Cerebellar cortex (tissue), 1 donor: ENCODE data around the gene SCFD2.
"Not testable (repeated sequence)": the region's sequence is repeated elsewhere in the genome, so short reads cannot be mapped to it uniquely, and the experiment has no call there.

ENCODE experiments used
- DNase-seq: peaks from one replicate; pipeline ENCODE4 v3.0.0-alpha.2; 2015; ENCODE audit warnings: low spot score

SCFD2 gene

GRCh38 chr4:53189011-53189410 is 176.8 kb downstream of the SCFD2 start:
- DNase-seq: no peak

- DNase-seq: no peak
Measured at GRCh38 chr4:53186714-53187358, 179.0 kb downstream of the SCFD2 start.

GRCh38 chr4:53185869-53186585 is 179.8 kb downstream of the SCFD2 start:
- DNase-seq: no peak

GRCh38 chr4:53183754-53184153 is 182.1 kb downstream of the SCFD2 start:
- no peak for DNase-seq

DNA sequence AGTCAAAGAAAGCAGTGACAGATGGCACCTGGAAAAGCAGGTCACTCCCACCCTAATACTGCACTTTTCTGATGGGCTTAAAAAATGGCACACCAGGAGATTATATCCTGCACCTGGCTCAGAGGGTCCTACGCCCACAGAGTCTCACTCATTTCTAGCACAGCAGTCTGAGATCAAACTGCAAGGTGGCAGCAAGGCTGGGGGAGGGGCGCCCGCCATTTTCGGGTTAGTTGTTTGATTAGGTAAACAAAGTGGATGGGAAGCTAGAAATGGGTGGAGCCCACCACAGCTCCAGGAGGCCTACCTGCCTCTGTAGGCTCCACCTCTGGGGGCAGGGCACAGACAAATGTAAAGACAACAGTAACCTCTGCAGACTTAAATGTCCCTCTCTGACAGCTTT is 188.1 kb downstream of the SCFD2 start:
- DNase-seq: not testable (repeated sequence)

DNA sequence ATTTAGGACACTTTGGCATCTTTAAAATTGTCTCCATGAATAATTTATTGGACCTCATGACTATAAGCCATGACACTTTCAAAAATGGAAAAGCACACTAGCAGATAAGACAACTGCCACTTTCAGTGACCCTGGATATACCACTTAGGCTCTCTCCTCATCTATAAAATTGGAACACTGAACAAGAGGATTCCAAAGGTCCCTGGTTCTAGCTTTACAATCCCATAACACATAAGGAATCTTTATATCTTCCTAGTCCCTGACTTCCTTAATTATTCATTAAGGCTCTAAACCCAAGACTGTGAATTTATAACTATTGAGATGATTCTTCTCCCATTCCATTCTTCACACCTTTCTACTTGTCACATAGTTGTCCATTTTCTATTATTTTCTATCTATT is 190.2 kb downstream of the SCFD2 start:
- no peak for DNase-seq

- DNase-seq: no peak
Measured at GRCh38 chr4:53174823-53175222, 191.0 kb downstream of the SCFD2 start.

GRCh38 chr4:53173576-53173975 is 192.3 kb downstream of the SCFD2 start:
- no peak for DNase-seq

DNA sequence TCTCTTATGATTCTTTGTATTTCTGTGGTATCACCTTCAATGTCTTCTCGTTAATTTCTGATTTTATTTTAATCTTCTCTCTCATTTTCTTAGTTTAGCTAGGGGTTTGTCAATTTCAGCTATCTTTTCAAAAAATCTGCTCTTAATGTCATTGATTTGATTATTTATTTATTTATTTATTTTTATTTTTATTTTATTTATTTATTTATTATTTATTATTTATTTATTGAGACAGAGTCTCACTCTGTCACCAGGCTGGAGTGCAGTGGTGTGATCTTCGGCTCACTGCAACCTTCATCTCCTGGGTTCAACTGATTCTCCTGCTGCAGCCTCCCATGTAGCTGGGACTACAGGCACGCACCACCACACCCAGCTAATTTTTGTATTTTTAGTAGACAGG is 194.1 kb downstream of the SCFD2 start:
- DNase-seq: no peak

- no peak for DNase-seq
Measured at GRCh38 chr4:53169695-53170617, 195.9 kb downstream of the SCFD2 start.

- no peak for DNase-seq
Measured at GRCh38 chr4:53168228-53168627, 197.6 kb downstream of the SCFD2 start.

DNA sequence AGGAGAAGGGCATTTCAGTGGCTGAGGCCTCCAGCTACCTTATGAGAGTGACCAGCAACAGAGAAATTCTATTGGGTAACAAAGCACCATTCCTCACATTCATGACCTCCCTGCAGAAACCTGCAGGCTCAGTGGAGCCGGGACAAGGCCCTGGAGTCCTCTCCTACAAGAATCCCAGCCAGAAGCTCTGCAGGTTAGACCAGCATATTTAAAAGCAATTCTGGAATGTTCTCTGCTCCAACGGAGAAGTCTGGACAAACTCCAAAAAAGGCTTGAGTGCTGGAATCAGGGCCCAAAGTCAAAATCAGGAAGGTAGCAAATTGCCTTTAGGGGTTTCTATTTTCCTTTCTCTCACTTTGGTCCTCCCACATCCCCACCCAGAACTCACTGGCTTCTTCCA is 202.9 kb downstream of the SCFD2 start:
- DNase-seq: no peak

DNA sequence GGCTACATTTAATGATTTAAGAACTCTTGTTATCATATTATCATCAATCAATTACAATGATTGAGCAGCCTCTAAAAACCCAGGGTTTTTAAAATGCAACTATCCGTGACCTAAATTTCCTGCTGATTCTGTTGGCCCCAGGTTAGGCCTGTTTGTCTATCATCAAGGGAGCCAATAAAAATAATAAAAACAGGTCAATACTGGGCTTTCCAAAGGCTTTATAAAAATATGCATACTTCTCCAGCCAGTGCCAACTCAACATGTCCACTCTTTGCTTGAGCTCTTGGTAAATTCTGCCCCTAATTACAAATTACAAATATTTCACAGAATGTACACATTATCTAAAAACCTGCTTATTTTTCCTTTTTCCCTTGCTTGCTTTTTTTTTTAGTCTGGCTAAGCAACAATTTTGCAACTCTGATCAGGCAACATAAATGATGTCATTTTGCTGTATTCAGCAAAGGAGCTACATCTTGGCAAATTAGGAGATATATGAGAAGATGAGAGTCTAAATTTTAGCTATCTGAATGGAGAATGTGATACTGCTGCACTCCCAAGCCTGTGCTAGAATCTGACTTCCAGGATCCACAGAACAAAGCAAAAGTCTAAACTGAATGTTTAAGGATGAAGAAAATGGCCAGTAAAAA is 204.0 kb downstream of the SCFD2 start:
- no peak for DNase-seq

GRCh38 chr4:53161051-53161786 is 204.6 kb downstream of the SCFD2 start:
- no peak for DNase-seq

GRCh38 chr4:53156896-53157295 is 209.0 kb downstream of the SCFD2 start:
- no peak for DNase-seq

GRCh38 chr4:53152467-53152866 is 213.4 kb downstream of the SCFD2 start:
- DNase-seq: no peak

GRCh38 chr4:53151489-53151788 is 214.4 kb downstream of the SCFD2 start:
- no peak for DNase-seq

GRCh38 chr4:53150631-53151488 is 215.0 kb downstream of the SCFD2 start:
- DNase-seq: no peak

GRCh38 chr4:53147711-53148110 is 218.2 kb downstream of the SCFD2 start:
- no peak for DNase-seq

DNA sequence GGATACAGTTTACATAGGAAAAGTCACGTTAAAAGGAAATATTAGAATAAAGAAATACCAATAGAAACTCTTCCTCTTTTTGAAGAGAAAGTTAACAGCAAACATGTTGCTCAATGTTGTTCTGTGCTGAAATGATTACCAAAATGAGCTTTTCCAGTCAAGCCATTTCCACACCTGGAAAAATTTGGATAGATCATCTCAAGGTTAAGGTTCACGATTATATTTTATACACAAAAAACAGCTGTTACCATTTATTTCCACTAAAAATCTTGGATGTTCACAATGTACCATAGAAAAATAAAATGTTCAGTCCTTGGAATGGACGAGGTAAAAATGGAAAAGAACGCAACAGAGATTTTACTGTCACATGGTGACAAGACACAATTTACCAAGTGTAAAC is 218.7 kb downstream of the SCFD2 start:
- DNase-seq: no peak

- no peak for DNase-seq
Measured at GRCh38 chr4:53141308-53141707, 224.6 kb downstream of the SCFD2 start.
